Activated T-cell treated with anti-CD3 and anti-CD28 coated beads, Interleukin-2, amount 50 U/mL, for 1 hour (primary cell): Measurements from ENCODE around the gene NR2C1.
A peak's percentile ranks its signal among the peaks of the same experiment; 100 is the strongest.
"Not testable (repeated sequence)": the region's sequence is repeated elsewhere in the genome, so short reads cannot be mapped to it uniquely, and the experiment has no call there.

Experiments
- DNase-seq: peaks from one replicate; pipeline ENCODE4 v3.0.0-alpha.2; 2020

Gene NR2C1

DNA sequence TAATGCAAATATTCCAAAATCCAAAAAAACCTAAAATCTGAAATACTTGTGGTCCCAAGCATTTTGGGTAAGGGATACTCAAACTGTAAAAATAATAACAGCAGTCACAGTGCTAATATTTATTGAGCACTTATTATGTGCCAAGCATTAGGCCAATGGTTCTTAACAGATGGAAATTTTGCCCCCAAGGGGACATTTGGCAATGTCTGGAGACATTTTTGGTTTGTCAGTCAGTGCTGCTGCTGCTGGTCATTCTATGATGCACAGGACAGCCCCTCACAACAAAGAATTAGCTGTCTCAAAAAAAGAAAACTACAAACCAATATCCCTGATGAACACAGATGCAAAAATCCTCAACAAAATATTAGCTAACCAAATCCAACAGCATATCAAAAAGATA lies 75.7 kb downstream of the NR2C1 start:
- no peak for DNase-seq

- no peak for DNase-seq
Observed at GRCh38 chr12:94997061-94997460, 76.4 kb downstream of the NR2C1 start.

DNA sequence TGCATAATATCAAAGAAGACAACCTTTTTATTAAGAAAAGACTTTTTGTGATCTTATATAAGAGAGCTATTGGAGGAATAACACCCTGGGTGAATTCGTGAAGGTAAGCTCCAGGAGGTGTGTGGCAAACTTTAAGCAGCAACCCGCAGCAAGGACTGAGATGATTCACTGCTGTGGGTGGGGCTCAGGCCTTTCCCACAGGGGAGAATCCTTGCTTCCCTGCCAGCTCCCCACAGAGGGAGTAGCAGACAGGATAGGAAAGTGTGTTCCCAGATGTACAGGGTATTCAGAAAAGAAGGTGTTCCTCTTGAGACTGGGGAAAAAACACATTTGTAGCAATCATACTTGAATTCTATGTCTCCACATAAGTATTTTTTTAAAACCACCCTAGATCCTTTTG lies 79.1 kb downstream of the NR2C1 start:
- no peak for DNase-seq

GRCh38 chr12:94993855-94994254 lies 79.6 kb downstream of the NR2C1 start:
- not testable (repeated sequence) for DNase-seq

- DNase-seq: no peak
Observed at GRCh38 chr12:94990222-94990621, 83.2 kb downstream of the NR2C1 start.

GRCh38 chr12:94988471-94988870 lies 84.9 kb downstream of the NR2C1 start:
- DNase-seq: no peak

- DNase-seq: no peak
Observed at GRCh38 chr12:94987801-94988200, 85.6 kb downstream of the NR2C1 start.

DNA sequence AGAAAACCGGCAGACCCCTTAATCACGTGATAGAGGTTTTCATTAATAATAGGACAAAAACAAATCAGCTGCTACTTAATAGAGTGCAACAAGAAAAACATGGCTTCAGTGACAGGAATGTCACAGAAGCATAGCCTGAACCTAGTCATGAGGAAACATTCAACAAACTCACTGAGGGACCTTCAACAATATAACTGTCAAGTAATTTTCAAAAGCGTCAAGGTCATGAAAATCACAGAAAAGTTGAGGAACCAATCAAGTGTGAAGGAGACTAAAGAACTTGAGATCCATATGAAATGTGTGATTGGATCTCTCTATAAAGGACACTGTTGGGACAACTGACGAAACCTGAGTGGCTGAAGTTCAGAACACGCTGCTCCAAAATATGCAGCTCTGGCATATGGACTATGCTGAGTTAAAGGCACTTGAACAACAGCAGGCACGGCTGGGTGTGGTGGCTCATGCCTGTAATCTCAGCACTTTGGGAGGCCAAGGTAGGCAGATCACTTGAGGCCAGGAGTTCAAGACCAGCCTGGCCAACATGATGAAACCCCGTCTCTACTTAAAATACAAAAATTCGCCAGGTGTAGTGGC lies 86.2 kb downstream of the NR2C1 start:
- peak; percentile 29 for DNase-seq

GRCh38 chr12:94985099-94985498 lies 88.3 kb downstream of the NR2C1 start:
- DNase-seq: not testable (repeated sequence)

- no peak for DNase-seq
Observed at GRCh38 chr12:94983321-94983720, 90.1 kb downstream of the NR2C1 start.

- no peak for DNase-seq
Observed at GRCh38 chr12:94982456-94982855, 91.0 kb downstream of the NR2C1 start.

- DNase-seq: no peak
Observed at GRCh38 chr12:94980577-94980976, 92.8 kb downstream of the NR2C1 start.

- no peak for DNase-seq
Observed at GRCh38 chr12:94979941-94980340, 93.5 kb downstream of the NR2C1 start.

GRCh38 chr12:94977766-94978468 lies 95.5 kb downstream of the NR2C1 start:
- DNase-seq: no peak

DNA sequence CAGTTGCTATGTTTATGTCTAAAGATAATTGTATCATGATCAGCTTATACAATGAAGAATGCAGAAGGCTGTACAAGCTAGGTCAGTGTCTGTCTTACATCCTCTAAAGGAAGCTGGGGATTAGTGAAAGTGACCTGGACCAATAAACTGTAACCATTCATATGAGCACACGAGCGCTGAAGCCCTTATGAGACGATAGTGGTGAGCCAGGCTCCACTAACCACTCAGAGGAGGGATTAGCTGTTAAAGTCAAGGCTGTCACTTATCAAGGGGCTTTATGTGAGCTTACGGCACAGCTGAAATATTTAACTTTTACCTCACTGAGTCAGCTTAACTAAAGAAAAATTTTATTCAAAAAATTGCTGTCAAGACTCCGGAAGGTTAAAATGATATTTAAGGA lies 100.2 kb downstream of the NR2C1 start:
- no peak for DNase-seq

DNA sequence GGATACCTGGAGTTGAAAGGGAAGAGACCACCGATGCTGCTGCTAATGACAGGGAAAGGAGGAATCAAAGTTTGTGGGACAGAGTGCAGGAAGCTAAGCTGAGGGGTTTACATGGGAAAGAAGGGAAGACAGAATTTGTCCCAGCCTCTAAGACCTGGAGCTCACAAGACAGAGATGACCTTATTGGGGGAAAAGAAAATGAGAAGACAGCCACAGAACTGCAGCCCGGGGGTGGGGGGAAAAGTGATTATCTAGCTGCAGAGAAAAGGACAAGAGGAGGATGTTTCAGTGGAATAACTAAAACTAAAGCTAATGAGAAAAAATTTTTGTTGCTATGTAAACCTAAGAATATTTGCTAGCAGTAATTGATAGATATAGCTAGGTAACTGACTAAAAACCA lies 100.6 kb downstream of the NR2C1 start:
- DNase-seq: no peak

- DNase-seq: no peak
Observed at GRCh38 chr12:94971923-94972322, 101.5 kb downstream of the NR2C1 start.

DNA sequence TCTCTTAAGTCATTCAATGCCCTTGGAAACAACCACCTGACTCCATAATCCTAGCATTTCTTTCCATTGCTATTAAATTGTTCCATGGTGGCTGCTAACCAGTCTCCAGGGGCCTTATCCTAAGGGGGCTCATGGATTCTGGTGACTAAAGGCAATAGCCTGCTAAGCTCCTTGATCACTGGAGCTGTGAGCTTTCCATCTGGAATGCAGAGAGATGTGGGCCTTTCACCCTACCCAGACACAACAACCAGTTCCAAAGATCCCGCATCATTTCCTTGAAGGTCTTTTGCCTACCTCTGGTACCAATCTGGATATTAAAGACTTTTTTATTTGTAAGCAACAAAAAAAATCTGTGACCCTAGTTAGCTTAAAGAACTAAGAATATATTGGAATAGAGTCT lies 102.9 kb downstream of the NR2C1 start:
- no peak for DNase-seq
